Activated naive CD4-positive, alpha-beta T cell treated with anti-CD3 and anti-CD28 coated beads, Interleukin-2, amount 10 ng/mL, durations not matched to agents 7 days and 5 days (primary cell): ENCODE results near the gene CMSS1.

Experiments used
- CTCF ChIA-PET: fragments of 350-600 bp; sonication (Branson Sonifier 250); formaldehyde crosslinking; loops from one replicate; lab custom pipeline; 2021; ENCODE audit warnings: antibody characterized with exemption; lab: Charles Lee
- DNase-seq: peaks from one replicate; pipeline ENCODE4 v3.0.0-alpha.2; 2020
- H3K27ac Mint-ChIP-seq: one replicate; pipeline ENCODE4 v1.8.0; 2021; ENCODE audit warnings: mild to moderate bottlenecking, moderate library complexity, mixed read lengths
- H3K27me3 Mint-ChIP-seq: one replicate; pipeline ENCODE4 v1.8.0; 2021; ENCODE audit warnings: mild to moderate bottlenecking, mixed read lengths
- H3K36me3 Mint-ChIP-seq: one replicate; pipeline ENCODE4 v1.8.0; 2021; ENCODE audit warnings: mixed read lengths
- H3K4me1 Mint-ChIP-seq: one replicate; pipeline ENCODE4 v1.8.0; 2021; ENCODE audit warnings: mixed read lengths
- H3K4me3 Mint-ChIP-seq: one replicate; pipeline ENCODE4 v1.8.0; 2021; ENCODE audit warnings: mild to moderate bottlenecking, moderate library complexity, mixed read lengths
- H3K9me3 Mint-ChIP-seq: one replicate; pipeline ENCODE4 v1.8.0; 2021; ENCODE audit warnings: mixed read lengths

CMSS1 gene

DNA sequence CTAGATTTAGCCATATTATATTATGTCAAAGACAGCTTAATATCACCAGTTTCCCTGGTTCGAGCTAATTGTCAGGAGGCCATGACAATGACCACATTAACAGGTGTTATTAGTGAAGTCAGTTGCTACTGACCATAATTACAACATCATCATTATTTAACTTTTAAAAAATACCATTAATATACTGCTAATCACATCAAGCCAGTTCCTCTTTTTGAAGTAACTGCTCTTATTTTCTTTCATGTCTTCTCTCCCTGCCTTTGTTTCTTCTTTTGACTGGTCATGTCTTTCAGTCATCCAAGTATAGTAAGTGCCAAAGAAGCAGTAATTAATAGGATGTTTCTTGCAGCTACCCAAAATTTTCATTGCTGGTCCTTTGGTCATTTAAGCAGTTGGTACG is 61.6 kb downstream of the CMSS1 start:
- peaks cover 13% of the 10 kb centered on the region for H3K4me1 Mint-ChIP-seq
- CTCF ChIA-PET: interaction anchor here (1.1 to 1.5 kb wide), 2 partner anchors 48 to 375 kb away, joined by 4 read pairs; no protein-coding TSS in a partner anchor
- peaks cover 15% of the 10 kb centered on the region for H3K27me3 Mint-ChIP-seq
- H3K9me3 Mint-ChIP-seq: no peaks in the 10 kb centered on the region
- H3K36me3 Mint-ChIP-seq: no peaks in the 10 kb centered on the region
- H3K27ac Mint-ChIP-seq: no peak overlapping the region
- no peak for DNase-seq
- no peak overlapping the region for H3K4me3 Mint-ChIP-seq

- Mint-ChIP-seq H3K27me3 (peaks cover 6% of the 10 kb centered on the region), H3K4me1 (peaks cover 23% of the 10 kb centered on the region), H3K27ac (no peak overlapping the region), H3K36me3 (peaks cover 6% of the 10 kb centered on the region), H3K9me3 (peaks cover 2% of the 10 kb centered on the region), H3K4me3 (no peak overlapping the region)
- no peak for DNase-seq
- CTCF ChIA-PET: no interaction called here
Observed at GRCh38 chr3:99881121-99881524, 63.5 kb downstream of the CMSS1 start.

GRCh38 chr3:99882436-99883137 is 64.9 kb downstream of the CMSS1 start:
- DNase-seq: no peak
- CTCF ChIA-PET: no interaction called here
- H3K9me3 Mint-ChIP-seq: peaks cover 2% of the 10 kb centered on the region
- H3K27ac Mint-ChIP-seq: no peak overlapping the region
- H3K27me3 Mint-ChIP-seq: no peaks in the 10 kb centered on the region
- H3K36me3 Mint-ChIP-seq: peaks cover 7% of the 10 kb centered on the region
- peaks cover 23% of the 10 kb centered on the region for H3K4me1 Mint-ChIP-seq
- H3K4me3 Mint-ChIP-seq: no peak overlapping the region

DNA sequence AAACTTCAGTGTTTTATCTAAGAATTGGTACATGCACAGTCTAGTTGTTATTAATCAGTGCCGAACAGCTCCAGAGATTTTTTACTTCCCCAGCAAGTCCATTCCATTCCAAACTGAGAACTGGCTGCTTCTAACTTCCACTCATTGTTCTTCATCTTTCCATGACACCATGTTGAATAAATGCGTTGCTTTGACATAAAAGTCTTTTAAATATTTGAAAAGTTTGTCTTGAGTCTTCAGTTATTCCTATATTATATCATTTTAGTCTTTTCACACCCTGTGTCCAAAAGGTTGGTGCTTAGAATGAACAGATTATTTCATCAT is 65.4 kb downstream of the CMSS1 start:
- peaks cover 23% of the 10 kb centered on the region for H3K4me1 Mint-ChIP-seq
- no peak for DNase-seq
- CTCF ChIA-PET: no interaction called here
- peaks cover 2% of the 10 kb centered on the region for H3K9me3 Mint-ChIP-seq
- H3K4me3 Mint-ChIP-seq: no peak overlapping the region
- H3K36me3 Mint-ChIP-seq: peaks cover 7% of the 10 kb centered on the region
- no peaks in the 10 kb centered on the region for H3K27me3 Mint-ChIP-seq
- H3K27ac Mint-ChIP-seq: no peak overlapping the region

- H3K9me3 Mint-ChIP-seq: peaks cover 2% of the 10 kb centered on the region
- no peak for DNase-seq
- H3K4me1 Mint-ChIP-seq: peaks cover 23% of the 10 kb centered on the region
- peaks cover 7% of the 10 kb centered on the region for H3K36me3 Mint-ChIP-seq
- H3K27me3 Mint-ChIP-seq: no peaks in the 10 kb centered on the region
- no peak overlapping the region for H3K27ac Mint-ChIP-seq
- CTCF ChIA-PET: interaction anchor here (1.4 kb wide), 1 partner anchor 11 kb away, joined by 4 read pairs; no protein-coding TSS in a partner anchor
- no peak overlapping the region for H3K4me3 Mint-ChIP-seq
Observed at GRCh38 chr3:99883693-99884092, 66.0 kb downstream of the CMSS1 start.

GRCh38 chr3:99884484-99884883 is 66.8 kb downstream of the CMSS1 start:
- no peaks in the 10 kb centered on the region for H3K27me3 Mint-ChIP-seq
- peaks cover 2% of the 10 kb centered on the region for H3K9me3 Mint-ChIP-seq
- H3K36me3 Mint-ChIP-seq: peaks cover 7% of the 10 kb centered on the region
- H3K4me1 Mint-ChIP-seq: peaks cover 23% of the 10 kb centered on the region
- no peak overlapping the region for H3K4me3 Mint-ChIP-seq
- DNase-seq: no peak
- CTCF ChIA-PET: interaction anchor here (0.6 to 1.4 kb wide), 2 partner anchors 10 to 646 kb away, joined by 3 to 4 read pairs; no protein-coding TSS in a partner anchor
- no peak overlapping the region for H3K27ac Mint-ChIP-seq

- no peaks in the 10 kb centered on the region for H3K27me3 Mint-ChIP-seq
- CTCF ChIA-PET: interaction anchor here (0.6 kb wide), 1 partner anchor 645 kb away, joined by 3 read pairs; no protein-coding TSS in a partner anchor
- DNase-seq: no peak
- peaks cover 7% of the 10 kb centered on the region for H3K36me3 Mint-ChIP-seq
- peaks cover 2% of the 10 kb centered on the region for H3K9me3 Mint-ChIP-seq
- H3K27ac Mint-ChIP-seq: no peak overlapping the region
- H3K4me1 Mint-ChIP-seq: peaks cover 23% of the 10 kb centered on the region
- H3K4me3 Mint-ChIP-seq: no peak overlapping the region
Observed at GRCh38 chr3:99885085-99885484, 67.4 kb downstream of the CMSS1 start.

GRCh38 chr3:99885851-99886250 is 68.2 kb downstream of the CMSS1 start:
- Mint-ChIP-seq H3K27ac (no peak overlapping the region), H3K27me3 (no peaks in the 10 kb centered on the region), H3K36me3 (peaks cover 7% of the 10 kb centered on the region), H3K9me3 (peaks cover 2% of the 10 kb centered on the region), H3K4me1 (peaks cover 23% of the 10 kb centered on the region), H3K4me3 (no peak overlapping the region)
- DNase-seq: no peak
- CTCF ChIA-PET: no interaction called here

- Mint-ChIP-seq H3K27ac (no peak overlapping the region), H3K4me3 (no peak overlapping the region), H3K27me3 (no peaks in the 10 kb centered on the region), H3K4me1 (no peaks in the 10 kb centered on the region), H3K9me3 (no peaks in the 10 kb centered on the region), H3K36me3 (no peaks in the 10 kb centered on the region)
- no peak for DNase-seq
- CTCF ChIA-PET: interaction anchor here (1.0 to 1.8 kb wide), 2 partner anchors 32 to 362 kb away, joined by 4 to 5 read pairs; no protein-coding TSS in a partner anchor
Observed at GRCh38 chr3:99891610-99892285, 74.1 kb downstream of the CMSS1 start.

DNA sequence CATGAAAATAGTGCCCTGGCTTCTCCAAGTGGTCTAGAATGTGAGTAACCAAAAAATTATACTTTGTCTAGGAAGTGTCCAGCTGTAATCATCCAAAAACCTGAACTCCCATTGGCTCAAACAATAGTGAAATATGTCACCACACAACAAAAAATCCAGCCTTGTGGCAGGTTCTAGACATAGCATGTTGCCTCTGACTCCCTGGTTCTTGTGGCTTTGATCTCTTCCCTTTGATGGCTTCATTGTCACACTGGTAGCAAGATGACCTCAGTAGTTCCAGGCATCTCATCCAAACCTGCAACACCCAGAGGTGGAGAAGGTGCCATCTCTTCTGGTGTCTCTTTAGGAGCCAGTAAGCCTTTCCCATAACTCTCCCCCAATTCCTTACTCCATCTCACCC is 74.7 kb downstream of the CMSS1 start:
- Mint-ChIP-seq H3K4me1 (no peaks in the 10 kb centered on the region), H3K27ac (no peak overlapping the region), H3K36me3 (no peaks in the 10 kb centered on the region), H3K27me3 (no peaks in the 10 kb centered on the region), H3K9me3 (no peaks in the 10 kb centered on the region), H3K4me3 (no peak overlapping the region)
- no peak for DNase-seq
- CTCF ChIA-PET: no interaction called here

DNA sequence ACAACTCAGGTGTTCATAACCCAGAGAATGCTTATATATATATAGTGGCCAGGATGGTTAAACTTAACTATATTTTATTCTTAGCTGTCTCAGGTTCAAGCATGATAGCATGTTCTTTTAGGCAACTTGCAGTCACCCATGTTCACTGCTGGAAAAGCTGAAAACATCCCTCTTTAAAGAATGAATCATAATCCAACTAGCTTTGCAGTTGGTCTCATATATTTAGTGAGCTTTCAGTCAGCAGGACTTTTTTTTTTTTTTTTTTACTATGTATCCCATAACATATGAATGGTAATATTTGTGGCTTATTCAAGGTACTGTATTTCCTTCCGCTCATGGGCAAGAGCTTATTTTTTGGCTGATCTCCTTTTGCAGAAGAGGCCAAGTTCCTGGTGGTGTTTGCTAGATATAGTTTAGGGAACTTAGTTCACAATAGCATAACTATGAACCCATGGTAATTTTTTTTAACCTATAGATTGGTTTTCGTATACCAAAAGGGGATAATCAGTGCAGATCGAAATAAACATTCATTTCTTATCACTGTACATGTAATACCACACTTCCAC is 77.6 kb downstream of the CMSS1 start:
- no peak overlapping the region for H3K4me3 Mint-ChIP-seq
- no peak for DNase-seq
- no peak overlapping the region for H3K27ac Mint-ChIP-seq
- H3K36me3 Mint-ChIP-seq: no peaks in the 10 kb centered on the region
- CTCF ChIA-PET: interaction anchor here (1.1 kb wide), 1 partner anchor 11 kb away, joined by 4 read pairs; no protein-coding TSS in a partner anchor
- no peaks in the 10 kb centered on the region for H3K9me3 Mint-ChIP-seq
- H3K4me1 Mint-ChIP-seq: no peaks in the 10 kb centered on the region
- no peaks in the 10 kb centered on the region for H3K27me3 Mint-ChIP-seq

DNA sequence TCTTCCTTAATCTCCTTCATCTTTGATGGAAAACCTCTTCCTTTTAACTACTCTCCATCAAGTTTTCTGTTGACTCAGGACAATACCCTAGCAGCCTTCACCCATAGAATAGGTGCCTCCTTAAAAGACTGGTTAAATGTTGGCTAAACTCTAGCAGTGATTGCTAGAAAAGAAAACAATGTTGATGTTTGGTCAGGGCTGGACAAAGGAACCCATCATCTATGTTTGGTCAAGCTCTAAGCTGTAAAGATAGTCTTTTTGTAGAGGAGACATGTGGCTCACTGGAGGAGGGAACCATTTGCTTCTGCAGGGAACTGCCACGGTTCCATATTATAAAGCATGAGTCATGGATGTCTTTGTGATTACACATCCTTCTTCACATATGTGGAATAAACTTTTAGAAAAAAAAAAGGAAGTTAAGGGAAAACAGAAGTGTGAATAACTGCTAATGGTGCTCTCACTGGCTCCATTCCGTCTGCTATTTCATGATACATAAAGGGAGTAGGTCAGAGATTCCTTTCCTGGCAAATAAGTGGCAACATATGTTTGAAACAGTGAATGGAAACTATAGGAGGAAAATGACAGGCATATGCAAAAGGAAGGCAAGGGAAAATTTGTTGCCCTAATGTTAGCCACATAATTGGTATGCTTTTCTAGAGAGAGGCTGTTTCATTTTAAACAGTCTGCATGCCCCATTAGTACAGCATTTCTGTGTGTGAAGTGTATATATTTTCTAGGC is 78.2 kb downstream of the CMSS1 start:
- Mint-ChIP-seq H3K27me3 (no peaks in the 10 kb centered on the region), H3K27ac (no peak overlapping the region), H3K9me3 (no peaks in the 10 kb centered on the region), H3K36me3 (no peaks in the 10 kb centered on the region), H3K4me3 (no peak overlapping the region), H3K4me1 (no peaks in the 10 kb centered on the region)
- CTCF ChIA-PET: no interaction called here
- no peak for DNase-seq

DNA sequence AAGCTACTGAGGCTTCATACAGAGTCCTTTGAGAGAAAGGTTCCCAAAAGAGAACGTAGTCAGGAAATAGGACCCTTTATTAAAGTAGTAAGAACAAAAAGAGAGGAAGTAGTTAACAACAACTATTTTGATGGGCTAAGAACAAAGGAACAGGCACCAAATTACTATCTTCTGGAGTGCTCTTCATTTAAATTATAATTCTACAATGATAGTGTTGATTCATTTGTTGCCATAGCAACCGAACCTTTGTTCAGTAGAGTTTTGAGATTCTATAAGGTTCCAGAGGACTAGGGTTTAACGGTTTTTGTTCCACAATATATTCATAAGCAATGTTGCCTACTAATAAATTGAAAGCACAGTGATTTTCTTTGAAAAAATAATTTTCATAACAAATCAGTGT is 78.8 kb downstream of the CMSS1 start:
- H3K4me3 Mint-ChIP-seq: no peak overlapping the region
- no peak overlapping the region for H3K27ac Mint-ChIP-seq
- H3K36me3 Mint-ChIP-seq: no peaks in the 10 kb centered on the region
- CTCF ChIA-PET: no interaction called here
- no peaks in the 10 kb centered on the region for H3K9me3 Mint-ChIP-seq
- no peaks in the 10 kb centered on the region for H3K4me1 Mint-ChIP-seq
- no peaks in the 10 kb centered on the region for H3K27me3 Mint-ChIP-seq
- no peak for DNase-seq

DNA sequence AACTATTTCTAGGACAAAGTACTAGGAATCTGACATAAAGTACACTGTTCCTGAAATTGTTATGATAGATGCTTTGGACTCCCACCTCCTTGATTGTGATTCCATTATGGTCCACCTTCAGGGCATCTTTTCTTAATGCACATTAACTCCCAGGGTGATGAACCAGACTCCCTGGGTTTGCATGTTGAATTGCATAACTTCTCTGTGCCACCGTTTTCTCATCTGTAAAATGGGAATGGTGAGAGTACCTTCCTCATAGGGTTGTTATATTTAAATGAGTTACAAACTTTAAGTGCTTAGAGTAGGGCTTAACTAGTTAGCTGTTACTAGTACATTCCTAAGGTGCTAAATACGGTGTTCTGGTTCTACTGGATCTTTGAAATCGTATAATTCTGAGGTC is 81.9 kb downstream of the CMSS1 start:
- no peaks in the 10 kb centered on the region for H3K4me1 Mint-ChIP-seq
- no peaks in the 10 kb centered on the region for H3K9me3 Mint-ChIP-seq
- no peaks in the 10 kb centered on the region for H3K36me3 Mint-ChIP-seq
- CTCF ChIA-PET: no interaction called here
- H3K27me3 Mint-ChIP-seq: no peaks in the 10 kb centered on the region
- no peak overlapping the region for H3K4me3 Mint-ChIP-seq
- H3K27ac Mint-ChIP-seq: no peak overlapping the region
- DNase-seq: no peak
